ENCODE measurements around the gene RBM42. TPM values are rescaled to one million over a fixed set of nuclear protein-coding genes. Genes with fewer than 3 reads are reported as not detected.

Gene RBM42
- total RNA-seq, 1 donor from 2014 or later, result 73.6 TPM

GRCh38 chr19:35628264-35628564, 622 bp upstream of the RBM42 start:
- Mint-ChIP-seq H3K27ac (peak overlapping the region; percentile 93), H3K9me3 (no peaks in the 10 kb centered on the region), H3K4me3 (peak overlapping the region; percentile 99), H3K4me1 (peaks cover 17% of the 10 kb centered on the region), H3K36me3 (ENCODE audit: low read depth) (peaks cover 38% of the 10 kb centered on the region), H3K27me3 (no peaks in the 10 kb centered on the region)
- ATAC-seq (ENCODE audit: low read depth) (no peak), DNase-seq (no peak)
- POLR2A ChIA-PET, result interaction anchor here (1.0 to 2.3 kb wide), 4 partner anchors 16 to 20 kb away, joined by 3 to 13 read pairs (median 6); partner anchors contain the start of genes COX6B1 and HAUS5
- intact Hi-C loops (cut with micrococcal nuclease), result loop anchor here (1.0 to 2.0 kb wide), 5 partner anchors 16 to 89 kb away; partner anchors contain the start of genes COX6B1 and HAUS5
- TF ChIP-seq, protein P1, sequence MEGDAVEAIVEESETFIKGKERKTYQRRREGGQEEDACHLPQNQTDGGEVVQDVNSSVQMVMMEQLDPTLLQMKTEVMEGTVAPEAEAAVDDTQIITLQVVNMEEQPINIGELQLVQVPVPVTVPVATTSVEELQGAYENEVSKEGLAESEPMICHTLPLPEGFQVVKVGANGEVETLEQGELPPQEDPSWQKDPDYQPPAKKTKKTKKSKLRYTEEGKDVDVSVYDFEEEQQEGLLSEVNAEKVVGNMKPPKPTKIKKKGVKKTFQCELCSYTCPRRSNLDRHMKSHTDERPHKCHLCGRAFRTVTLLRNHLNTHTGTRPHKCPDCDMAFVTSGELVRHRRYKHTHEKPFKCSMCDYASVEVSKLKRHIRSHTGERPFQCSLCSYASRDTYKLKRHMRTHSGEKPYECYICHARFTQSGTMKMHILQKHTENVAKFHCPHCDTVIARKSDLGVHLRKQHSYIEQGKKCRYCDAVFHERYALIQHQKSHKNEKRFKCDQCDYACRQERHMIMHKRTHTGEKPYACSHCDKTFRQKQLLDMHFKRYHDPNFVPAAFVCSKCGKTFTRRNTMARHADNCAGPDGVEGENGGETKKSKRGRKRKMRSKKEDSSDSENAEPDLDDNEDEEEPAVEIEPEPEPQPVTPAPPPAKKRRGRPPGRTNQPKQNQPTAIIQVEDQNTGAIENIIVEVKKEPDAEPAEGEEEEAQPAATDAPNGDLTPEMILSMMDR (IDR thresholded peaks at IDR 0.05), result no peak
- CTCF ChIA-PET, result no interaction called here

GRCh38 chr19:35629332-35629633, 447 bp downstream of the RBM42 start:
- DNase-seq (no peak), ATAC-seq (ENCODE audit: low read depth) (no peak)
- H3K9me3 Mint-ChIP-seq, result no peaks in the 10 kb centered on the region
- H3K4me3 Mint-ChIP-seq, result peak overlapping the region; percentile 99
- CTCF ChIA-PET, result no interaction called here
- H3K36me3 Mint-ChIP-seq (ENCODE audit: low read depth), result peaks cover 46% of the 10 kb centered on the region
- no peaks in the 10 kb centered on the region for H3K27me3 Mint-ChIP-seq
- TF ChIP-seq, protein P1 (IDR thresholded peaks at IDR 0.05), result no peak
- H3K4me1 Mint-ChIP-seq, result peaks cover 17% of the 10 kb centered on the region
- H3K27ac Mint-ChIP-seq, result peak overlapping the region; percentile 93
- POLR2A ChIA-PET, result interaction anchor here (0.8 to 2.3 kb wide), 4 partner anchors 11 to 19 kb away, joined by 3 to 13 read pairs (median 5); partner anchors contain the start of genes COX6B1 and HAUS5
- intact Hi-C loops (cut with micrococcal nuclease), result loop anchor here (2.0 kb wide), 1 partner anchor 74 kb away; no protein-coding TSS in a partner anchor

DNA sequence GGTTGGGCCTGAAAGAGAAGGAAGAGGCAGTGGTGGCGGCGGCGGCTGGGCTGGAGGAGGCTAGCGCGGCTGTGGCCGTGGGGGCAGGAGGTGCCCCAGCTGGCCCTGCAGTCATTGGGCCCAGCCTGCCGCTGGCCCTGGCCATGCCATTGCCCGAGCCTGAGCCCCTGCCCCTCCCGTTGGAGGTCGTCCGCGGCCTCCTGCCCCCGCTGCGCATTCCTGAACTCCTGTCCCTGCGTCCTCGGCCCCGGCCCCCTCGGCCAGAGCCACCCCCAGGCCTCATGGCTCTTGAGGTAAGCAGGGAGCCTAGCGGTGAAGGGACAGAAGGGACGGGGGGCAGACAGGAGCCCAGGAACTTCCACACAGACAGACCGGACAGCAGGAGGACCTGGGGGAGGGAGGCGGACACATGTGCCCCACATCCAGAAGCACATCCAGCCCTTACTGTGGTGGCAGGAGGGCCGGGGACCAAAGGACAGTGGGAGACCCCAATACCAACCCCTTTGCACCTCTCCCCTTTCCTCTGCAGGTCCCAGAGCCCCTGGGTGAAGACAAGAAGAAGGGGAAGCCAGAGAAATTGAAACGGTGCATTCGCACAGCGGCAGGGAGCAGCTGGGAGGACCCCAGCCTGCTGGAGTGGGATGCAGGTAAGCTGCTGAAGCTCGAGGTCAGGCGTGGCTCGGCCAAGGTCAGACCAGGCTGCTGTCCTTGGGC, 5.0 kb downstream of the RBM42 start:
- Mint-ChIP-seq H3K4me1 (peaks cover 9% of the 10 kb centered on the region), H3K36me3 (ENCODE audit: low read depth) (peaks cover 81% of the 10 kb centered on the region), H3K27me3 (no peaks in the 10 kb centered on the region), H3K4me3 (no peak overlapping the region), H3K9me3 (no peaks in the 10 kb centered on the region), H3K27ac (no peak overlapping the region)
- POLR2A ChIA-PET, result interaction anchor here (0.6 to 0.8 kb wide), 2 partner anchors 10 to 15 kb away, joined by 3 to 4 read pairs; no protein-coding TSS in a partner anchor
- TF ChIP-seq, protein P1 (IDR thresholded peaks at IDR 0.05), result no peak
- intact Hi-C loops (cut with micrococcal nuclease), result no loop called here
- DNase-seq, result no peak
- CTCF ChIA-PET, result no interaction called here
- no peak for ATAC-seq (ENCODE audit: low read depth)

- peaks cover 63% of the 10 kb centered on the region for H3K36me3 Mint-ChIP-seq (ENCODE audit: low read depth)
- intact Hi-C loops (cut with micrococcal nuclease), result no loop called here
- H3K4me1 Mint-ChIP-seq, result peaks cover 6% of the 10 kb centered on the region
- no peaks in the 10 kb centered on the region for H3K27me3 Mint-ChIP-seq
- TF ChIP-seq, protein P1 (IDR thresholded peaks at IDR 0.05), result no peak
- H3K9me3 Mint-ChIP-seq, result no peaks in the 10 kb centered on the region
- DNase-seq (no peak), ATAC-seq (ENCODE audit: low read depth) (no peak)
- no peak overlapping the region for H3K4me3 Mint-ChIP-seq
- H3K27ac Mint-ChIP-seq, result no peak overlapping the region
- CTCF ChIA-PET, result no interaction called here
- POLR2A ChIA-PET, result interaction anchor here (1.5 kb wide), 1 partner anchor 8 kb away, joined by 3 read pairs; no protein-coding TSS in a partner anchor
These were observed 7.8 kb downstream of the RBM42 start for GRCh38 chr19:35636651-35637050.

DNA sequence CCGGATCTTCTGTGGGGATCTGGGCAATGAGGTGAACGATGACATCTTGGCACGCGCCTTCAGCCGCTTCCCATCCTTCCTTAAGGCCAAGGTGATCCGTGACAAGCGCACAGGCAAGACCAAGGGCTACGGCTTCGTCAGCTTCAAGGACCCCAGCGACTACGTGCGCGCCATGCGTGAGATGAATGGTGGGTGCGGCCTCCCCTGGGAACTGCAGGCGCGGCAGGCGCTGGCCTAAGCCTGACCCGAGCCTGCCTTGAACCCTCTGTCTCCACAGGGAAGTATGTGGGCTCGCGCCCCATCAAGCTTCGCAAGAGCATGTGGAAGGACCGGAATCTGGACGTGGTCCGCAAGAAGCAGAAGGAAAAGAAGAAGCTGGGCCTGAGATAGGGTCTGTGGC, 8.3 kb downstream of the RBM42 start:
- DNase-seq (no peak), ATAC-seq (ENCODE audit: low read depth) (no peak)
- ChIA-PET CTCF (no interaction called here), POLR2A (interaction anchor here (0.9 to 1.5 kb wide), 2 partner anchors 8 to 13 kb away, joined by 3 to 20 read pairs; no protein-coding TSS in a partner anchor)
- intact Hi-C loops (cut with micrococcal nuclease), result no loop called here
- no peak overlapping the region for H3K27ac Mint-ChIP-seq
- peaks cover 58% of the 10 kb centered on the region for H3K36me3 Mint-ChIP-seq (ENCODE audit: low read depth)
- H3K27me3 Mint-ChIP-seq, result no peaks in the 10 kb centered on the region
- H3K4me3 Mint-ChIP-seq, result no peak overlapping the region
- peaks cover 9% of the 10 kb centered on the region for H3K4me1 Mint-ChIP-seq
- TF ChIP-seq, protein P1 (IDR thresholded peaks at IDR 0.05), result no peak
- H3K9me3 Mint-ChIP-seq, result no peaks in the 10 kb centered on the region

Data from activated B cell treated with CpG ODN at 0.5 μM for 24 hours (primary cell).